Stimulated activated CD8-positive, alpha-beta memory T cell treated with anti-CD3 and anti-CD28 coated beads, Interleukin-12 subunit alpha, Interleukin-12 subunit beta, amount 100 ng/mL, for 4 hours (primary cell): ENCODE data around the gene KMT2C.

ENCODE experiments used
- DNase-seq: peaks from one replicate; pipeline ENCODE4 v3.0.0-alpha.2; 2020; ENCODE audit warnings: low read depth

The KMT2C gene

DNA sequence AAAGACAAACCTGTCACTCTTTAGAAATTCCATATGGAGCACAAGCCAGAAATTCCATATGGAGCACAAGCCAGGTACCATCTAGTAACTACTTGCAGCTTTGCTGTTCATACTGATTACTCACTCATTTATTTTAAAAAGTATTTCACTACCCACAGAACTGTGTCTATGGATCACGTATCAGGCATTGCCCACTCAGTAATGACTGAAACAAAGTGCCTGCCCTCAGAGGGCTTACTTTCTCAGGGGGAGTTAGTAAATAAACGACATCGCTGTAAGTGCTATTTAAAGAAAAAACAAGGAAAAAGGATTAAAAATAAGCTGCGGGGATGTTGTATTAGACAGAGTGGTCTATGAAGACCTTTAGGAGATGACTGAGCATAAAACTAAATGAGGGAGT is 239.4 kb downstream of the KMT2C start:
- DNase-seq = no peak

DNA sequence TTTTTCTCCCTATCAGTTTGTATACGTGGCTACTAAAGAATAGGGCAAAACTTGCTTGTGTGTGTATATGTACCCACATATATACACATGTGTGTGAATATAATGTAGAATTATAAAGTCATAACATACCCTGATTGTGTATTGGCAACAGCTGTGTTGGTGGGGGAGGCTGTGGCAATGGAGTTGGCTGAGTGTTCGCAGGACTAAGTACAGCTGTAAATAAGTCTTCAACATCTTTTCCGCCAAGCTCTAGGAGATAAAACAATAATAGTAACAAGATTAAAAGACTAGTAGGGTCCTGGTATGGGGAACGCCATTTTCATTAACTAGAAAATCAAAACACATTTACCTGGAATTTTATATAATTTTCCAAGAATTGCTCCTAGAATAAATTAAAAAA is 241.9 kb downstream of the KMT2C start:
- no peak for DNase-seq

DNA sequence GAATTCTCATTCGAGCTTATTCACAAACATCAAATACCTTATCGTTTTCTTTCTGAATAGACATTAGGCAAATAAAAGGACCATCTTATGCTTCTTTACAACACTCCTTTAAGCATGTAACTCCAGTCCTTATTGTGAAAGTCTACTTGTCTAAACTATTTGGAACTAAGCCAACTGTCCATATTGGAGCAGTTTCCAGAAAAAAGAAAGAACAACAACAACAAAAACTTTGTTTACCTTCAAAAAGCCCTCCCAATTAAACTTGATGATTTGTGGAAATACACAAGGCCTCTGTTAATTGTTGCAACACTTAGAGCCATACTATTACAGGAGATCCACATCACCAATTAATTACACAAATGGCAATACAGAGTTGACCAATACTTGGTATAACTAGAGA is 246.7 kb downstream of the KMT2C start:
- no peak for DNase-seq

DNA sequence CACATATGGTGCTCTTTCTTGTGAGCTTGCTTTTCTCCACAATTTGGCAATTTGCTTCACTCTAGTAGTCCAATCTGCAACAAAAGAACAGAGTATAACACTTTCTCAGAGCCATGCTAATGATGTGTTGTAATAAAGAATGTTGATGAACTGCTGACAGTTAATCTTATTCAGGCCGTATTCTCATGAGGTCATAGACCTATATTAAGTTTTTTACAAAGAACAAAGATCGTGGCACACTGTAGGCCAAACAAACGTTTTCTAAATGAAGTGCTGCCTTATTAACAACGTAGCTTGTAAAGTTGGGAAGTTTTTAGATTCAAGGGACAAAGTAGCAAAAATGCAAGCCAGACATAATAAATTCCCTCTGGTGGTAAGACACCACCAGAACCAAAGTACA is 250.2 kb downstream of the KMT2C start:
- DNase-seq = no peak

DNA sequence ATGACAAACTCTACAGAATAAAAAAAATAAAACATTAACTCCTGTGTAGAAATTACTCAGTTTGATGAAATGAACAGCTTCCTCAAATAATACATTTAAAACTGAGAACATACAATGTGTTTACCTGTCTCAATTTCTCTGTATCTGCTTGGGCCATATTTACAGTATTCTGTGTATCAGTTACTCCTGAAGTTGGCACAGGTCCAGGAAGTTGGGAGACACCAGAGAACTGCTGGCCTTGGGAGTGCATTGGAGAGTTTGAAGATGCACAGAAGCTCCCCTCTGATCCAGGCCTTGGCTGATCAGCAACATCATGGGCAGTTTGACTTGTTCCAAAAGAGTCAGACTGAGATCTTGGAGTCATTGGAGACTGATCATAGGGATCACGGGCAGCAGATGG is 255.2 kb downstream of the KMT2C start:
- no peak for DNase-seq

DNA sequence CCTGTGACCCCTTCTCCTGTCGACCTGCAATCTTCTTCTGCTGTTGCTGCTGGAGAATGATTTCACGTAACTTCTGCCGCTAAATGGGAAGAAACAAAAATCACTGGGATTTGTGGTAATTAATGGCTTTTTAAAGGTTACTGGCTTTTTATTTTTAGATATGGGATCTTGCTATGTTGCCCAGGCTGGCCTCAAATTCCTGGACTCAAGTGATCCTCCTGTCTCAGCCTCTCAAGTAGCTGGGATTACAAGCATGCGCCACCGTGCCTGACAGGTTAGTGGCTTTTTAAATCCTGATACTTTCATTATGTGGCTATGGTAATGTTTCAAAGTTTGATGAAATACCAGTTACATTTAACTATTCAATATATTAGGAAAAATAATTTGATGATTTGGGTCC is 255.8 kb downstream of the KMT2C start:
- DNase-seq = no peak

DNA sequence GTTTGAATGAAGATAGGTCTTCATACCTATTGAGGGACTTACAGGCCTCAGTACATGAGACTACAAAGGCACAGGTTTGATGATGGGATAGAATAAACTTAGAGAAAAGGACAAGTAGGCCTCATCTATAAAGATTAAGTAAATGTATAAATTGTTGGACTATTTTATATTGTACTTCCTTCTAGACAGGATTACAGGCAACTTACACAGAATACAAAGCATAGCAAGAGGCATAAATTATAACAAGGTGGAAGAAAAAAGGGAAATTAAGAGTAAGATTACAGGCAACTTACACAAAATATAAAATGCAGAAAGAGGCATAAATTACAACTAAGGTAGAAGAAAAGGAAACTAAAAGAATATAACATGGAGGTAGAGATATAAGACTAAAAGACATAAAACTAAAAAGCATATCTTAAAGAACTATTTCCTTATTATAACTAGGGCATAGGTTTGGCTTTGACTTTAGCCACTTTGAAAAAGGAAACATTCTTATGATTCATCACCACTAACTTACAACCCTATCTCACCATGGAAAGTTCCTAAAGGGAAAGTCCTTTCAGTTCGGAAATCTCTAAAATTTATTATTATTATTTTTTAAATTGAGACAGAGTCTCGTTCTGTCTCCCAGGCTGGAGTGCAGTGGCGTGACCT is 257.3 kb downstream of the KMT2C start:
- no peak for DNase-seq

DNA sequence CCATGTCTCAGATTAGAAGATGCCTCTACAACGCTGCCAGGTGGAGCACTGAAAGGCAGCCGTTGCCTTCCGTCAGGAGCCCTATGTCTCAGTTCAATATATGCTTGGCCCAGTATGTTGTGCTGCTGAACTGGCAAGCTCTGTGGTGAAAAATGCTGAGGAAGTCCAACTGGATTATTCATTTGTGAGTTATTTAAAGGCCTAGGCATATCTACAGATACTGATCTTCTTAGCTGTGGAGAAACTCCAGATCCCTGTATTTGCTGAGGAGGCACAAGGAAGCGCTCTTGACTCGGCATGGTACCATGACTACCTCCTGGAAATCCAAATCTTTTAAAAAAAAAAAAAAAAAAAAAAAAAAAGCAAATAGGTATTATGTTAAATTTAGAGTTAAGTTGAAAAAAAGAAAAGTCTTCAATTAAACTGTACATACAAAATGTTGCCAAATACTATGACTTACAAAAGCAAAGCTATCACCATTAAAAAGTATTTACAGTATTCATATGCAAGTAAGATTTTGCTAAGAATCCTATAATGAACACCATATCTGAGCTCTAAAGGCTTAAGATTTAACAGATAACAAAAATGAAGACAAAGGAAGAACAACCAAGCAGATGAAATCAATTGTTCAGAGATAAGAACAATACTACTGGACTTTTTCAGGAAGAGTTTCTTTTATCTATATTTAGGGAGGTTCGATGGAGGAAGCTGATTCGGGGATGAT is 258.0 kb downstream of the KMT2C start:
- DNase-seq = no peak

DNA sequence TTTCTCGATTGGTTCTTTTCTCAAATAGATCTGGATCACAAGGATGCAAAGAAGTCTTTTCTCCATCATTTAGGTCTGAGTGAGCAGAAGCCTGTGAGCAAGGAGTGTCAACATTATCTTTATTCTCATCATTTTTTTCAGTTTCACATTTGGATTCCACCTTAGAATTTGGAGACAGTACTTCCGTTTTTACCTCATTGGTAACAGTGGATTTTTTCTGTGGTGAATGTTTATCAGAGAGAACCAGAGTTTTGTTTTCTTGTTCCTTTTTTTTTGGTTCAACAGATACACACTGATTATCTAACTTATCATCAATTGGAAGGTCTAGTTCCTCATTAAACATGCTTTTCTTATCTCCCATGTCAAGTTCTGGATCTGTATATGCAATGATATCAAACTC is 259.0 kb downstream of the KMT2C start:
- no peak for DNase-seq

DNA sequence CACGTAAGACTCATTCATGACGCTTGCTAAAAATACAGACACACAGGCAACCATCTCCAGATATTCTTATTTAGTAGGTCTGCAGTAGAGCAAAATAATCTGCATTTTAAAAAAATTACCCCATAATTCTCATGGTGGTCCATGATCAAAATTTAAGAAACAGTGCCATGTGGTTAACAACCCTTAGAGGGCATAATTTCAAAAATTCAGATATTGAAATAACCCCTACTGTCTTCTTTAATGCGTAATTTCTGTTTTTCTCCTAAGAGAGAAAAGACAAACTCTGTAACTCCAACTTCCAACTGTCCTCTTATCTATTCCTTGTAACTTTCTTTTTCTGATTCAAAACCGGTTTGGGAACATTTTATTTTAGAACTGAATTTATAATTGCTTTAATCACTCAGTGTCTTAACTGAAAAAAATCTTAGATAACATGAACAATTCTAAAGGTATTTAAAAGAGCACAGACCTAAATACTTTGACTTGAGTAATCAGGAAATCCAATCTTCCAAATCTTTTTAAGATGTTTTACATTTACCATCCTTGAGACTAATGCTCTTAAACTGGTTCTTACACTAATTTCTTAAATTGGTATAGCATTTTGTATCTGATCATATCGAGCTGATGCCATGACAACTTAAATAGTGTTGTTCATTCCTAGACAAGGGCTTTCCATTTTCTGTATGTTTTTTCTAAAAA is 262.3 kb downstream of the KMT2C start:
- no peak for DNase-seq

DNA sequence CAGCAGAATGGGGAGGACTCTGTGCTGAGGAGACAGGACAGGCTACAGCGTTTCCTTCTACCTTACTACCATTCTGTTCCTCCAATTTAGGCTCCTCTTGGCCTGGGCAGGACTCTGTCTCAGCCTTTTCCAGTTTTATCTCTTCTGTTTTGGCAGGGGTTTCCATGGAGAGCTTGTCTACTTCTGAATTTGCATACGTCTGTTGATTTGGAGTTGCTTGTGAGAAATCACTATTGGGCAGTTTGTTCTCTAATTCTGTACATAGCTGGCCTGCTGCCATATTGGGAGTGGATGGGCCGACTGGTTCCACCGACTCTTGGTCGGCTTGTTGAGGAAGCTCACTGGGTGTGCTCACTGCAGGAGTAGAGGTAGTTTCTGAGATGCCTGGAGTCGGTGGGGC is 273.5 kb downstream of the KMT2C start:
- DNase-seq = no peak

DNA sequence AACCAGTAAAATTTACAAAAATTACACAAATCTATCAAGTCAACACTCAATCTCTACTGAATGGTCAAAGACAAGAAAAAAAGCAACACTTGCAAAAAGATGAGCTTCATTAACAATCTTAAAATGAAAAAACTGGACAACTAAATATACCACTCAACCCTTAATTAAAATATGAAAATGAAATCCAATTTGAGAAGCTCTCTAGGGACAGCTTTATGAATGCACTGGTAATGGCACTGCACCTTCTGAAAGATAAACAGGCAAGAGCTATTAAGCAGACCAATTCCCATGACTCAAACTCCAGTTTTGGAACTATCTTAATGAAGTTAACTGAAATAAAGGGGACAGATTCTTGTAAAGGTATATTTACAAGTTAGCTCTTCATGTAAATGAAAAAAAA is 274.6 kb downstream of the KMT2C start:
- no peak for DNase-seq

DNA sequence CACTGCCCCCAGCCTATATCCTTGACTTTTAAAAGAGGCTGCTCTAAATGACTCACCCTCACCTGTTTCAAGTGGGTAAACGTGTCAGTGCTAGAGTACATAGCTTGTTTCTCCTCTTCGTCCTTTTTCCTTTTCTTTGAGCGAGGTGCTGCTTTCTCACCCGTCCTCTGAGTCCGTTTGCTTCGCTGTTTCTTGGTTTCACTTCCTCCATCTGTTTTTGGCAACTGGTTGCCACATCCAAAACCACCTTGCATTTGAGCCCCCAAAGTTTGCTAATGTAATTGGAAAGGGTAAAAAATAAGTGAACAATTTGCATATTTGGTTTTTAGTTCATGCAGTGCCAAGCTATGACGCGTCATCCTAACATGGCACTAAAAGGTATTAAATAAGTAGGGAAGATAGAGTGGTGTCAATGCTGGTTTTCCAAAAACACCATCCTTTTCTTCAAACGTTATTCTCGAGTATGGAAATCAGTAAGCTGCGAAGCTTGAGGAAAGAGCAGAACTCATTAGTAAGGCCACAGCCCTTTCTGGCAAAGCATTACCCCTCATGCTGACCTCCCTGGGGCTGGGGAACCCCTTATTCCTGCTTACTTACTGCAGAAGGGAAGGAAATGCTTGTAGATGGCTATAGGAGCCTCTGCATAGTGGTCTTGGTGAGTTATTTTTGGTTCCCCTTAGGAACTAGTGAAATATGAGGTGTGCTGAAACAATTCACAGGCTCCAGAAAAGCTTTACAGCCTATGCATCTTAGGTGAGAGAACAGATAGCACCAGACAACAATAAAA is 276.8 kb downstream of the KMT2C start:
- no peak for DNase-seq

DNA sequence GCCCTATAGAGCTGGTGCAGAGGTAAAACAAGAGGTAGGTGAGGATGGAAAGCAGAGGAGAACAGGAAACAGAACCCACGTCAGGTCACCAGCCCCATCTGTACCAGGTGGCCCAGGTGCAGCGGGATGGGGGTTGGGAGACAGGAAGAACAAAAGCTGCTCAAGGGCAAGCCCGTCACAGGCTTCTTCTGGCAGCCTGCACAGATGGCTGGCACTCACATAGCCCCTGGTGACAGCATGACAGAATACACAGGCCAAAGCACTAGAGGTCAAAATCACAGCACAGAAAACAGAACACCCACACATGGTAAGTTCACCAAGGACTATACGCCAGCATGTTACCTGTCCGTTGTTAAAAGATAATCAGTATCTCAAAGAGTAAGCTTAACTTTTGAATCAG is 283.5 kb downstream of the KMT2C start:
- DNase-seq = no peak

DNA sequence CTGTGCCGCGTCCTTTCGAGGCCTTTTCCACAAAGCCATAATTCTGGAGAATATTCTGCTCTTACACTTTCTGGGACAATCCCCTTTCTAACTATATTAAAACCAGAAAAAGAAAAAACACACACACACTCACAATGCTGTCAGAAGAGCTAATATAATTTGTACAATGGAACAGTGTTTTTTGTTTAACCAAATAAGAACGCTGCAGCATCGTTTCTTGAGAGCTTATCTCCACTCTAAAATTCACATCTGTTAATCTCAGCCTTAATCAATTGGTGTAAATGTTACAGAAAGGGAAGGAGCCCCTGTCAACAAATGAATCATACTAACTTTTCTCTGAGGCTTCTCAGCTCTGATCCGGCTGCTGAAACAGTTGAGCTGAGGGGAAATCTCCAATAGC is 286.4 kb downstream of the KMT2C start:
- no peak for DNase-seq

DNA sequence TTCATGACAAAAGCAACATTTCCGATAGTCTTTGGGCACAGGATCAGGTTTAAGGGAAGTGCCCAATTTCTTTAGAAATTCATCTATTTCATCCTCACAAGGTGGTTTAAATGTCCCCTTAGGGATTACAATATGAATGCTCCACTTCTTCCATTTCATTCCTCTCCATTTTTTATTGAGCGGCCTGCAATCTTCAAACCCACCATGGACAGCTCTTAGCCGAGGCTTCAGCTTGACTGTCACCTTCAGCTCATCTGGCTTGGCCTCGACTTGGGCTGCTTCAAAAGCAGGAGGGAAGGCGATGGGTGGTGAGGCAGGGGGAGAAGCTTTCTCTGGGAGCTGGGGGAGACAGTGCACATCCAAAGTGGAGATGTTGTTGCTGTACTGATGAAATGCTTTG is 287.1 kb downstream of the KMT2C start:
- no peak for DNase-seq

DNA sequence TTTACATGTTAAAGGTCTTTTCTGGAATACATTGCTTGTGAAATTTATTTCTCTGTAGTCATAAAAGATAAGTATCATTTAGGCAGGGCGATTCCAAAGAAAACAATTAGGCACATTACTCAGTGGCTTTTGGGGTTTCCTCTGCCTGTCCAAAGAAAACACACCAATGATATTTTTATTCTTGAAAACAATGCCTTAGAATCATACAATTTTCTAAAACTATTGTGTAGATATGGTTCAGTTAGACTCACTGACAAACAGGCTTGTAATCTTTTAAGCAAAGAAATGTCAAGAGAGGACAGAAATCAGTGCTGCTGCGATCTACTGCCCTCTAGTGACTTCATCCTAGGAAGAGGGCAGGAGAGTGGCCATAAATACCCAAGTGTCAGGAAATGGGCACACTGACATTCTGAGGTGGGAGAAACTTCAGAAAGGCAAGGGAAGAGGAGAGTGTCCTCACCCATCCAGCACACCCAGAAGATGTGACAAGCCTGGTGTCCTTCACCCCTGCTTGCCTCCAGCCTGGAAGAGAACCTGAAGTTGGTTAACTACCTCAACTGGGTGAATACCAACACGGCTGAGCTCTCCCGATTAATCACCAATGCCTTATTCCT is 289.8 kb downstream of the KMT2C start:
- no peak for DNase-seq

DNA sequence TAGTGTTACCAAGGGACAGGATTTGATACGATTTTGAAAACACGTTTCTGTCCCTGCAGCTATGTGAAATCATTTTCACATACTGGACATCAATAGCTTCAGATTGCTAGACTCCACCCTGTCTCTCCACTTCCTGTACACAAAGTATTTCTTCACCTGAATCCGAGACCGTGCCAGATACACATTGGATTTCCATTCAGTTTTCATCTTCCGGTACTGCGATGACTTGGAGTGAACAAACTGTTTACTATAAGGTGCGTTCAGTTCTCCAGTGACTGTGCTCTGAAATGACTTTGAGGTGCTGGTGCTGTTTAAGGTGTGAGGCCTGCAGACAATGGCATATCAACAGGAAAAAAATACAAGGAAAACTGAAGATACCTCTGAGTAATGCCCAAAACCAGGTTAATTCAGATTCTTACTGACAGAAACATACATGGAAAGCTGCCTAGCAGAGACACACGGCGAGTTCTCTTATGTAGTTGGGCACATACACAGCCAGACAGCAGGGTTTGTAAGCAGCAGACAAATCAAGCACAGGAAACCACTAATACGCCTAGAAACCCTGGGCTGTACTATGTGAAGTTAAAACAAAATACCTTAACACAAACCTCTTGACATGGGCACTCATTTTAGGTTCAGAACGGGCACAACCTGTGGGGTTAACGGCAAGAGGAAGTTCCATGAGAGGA is 291.1 kb downstream of the KMT2C start:
- no peak for DNase-seq

DNA sequence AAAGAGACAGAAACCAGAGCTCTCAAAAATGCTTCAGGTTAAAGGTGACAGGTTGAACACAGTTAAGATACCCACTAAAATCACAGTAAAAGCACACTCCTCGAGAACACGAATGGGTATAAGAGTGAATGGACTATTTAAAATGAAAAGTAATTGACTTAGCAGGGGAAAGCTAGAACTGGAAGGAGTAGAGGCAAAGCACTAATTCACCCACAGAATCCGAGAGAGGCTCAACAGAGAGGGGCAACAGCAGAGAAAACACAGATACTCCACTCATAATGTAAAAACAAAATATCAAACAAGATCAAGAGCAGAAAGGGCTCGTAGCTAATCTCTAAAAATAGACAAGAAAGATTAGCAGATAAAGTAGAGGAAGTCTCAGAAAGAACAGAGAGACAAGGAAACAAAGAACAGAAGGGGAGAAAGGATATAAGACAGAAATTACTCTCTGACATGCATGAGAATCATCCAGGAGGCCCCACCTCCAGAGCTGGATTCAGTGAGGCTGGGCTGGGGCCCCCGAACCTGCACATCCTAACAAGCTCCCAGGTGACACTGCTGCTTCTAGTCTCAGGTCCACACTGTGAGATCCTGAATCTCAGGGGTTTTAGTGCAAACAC is 292.7 kb downstream of the KMT2C start:
- DNase-seq = no peak

DNA sequence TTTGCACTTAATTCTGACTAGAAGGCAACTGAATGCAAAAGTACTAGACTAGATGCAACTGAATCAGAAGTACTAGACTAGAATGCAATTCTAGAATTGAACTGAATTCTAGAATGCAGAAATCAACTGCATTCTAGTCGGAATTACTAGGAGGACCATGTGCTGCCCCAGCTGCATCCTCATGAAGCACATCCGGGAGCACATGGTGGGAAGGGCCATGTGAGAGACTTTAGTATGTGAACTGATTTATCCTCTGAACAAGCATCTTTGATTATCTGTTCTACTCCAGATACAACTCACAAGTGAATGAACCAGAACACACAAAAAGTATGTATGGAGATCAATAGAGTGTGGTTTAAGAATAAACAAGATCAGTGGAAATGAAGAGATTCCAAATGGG is 295.2 kb downstream of the KMT2C start:
- no peak for DNase-seq

DNA sequence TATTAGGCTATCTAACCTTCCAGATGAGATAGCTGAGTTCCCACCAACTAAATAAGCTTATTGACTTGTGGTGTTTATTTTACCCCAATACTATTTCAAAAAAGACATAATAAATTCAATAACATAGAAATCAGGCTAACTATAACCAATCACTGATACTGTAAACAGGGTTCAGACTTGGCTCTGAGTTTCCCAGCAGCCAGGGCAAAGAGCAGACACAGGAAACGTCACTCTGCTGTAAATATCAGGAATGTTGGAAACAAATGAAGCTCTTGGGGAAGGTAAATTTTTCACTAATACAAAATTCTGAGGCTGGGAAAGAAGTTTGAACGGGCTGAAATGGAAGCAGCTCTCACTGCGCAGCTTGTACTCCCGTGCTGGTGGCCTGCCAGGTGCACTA is 295.7 kb downstream of the KMT2C start:
- DNase-seq = no peak
